HUES6 (cell line): Measurements from ENCODE around the gene ZBTB8OS.

Experiments
- H3K27ac ChIP-seq: 2 replicates; pipeline ENCODE4 v1.7.0; 2013; ENCODE audit warnings: low read depth, mild to moderate bottlenecking, low read length, inconsistent platforms
- H3K27me3 ChIP-seq: 2 replicates; pipeline ENCODE4 v1.6.1; 2013; ENCODE audit warnings: low read length; ENCODE audit not compliant: control insufficient read depth, insufficient read depth
- H3K36me3 ChIP-seq: 2 replicates; pipeline ENCODE4 v1.6.1; 2013; ENCODE audit warnings: low read length; ENCODE audit not compliant: control insufficient read depth, insufficient read depth
- H3K4me1 ChIP-seq: 2 replicates; pipeline ENCODE4 v1.6.1; 2013; ENCODE audit warnings: low read length; ENCODE audit not compliant: control insufficient read depth, insufficient read depth
- H3K4me3 ChIP-seq: 2 replicates; pipeline ENCODE4 v1.5.1; 2013; ENCODE audit warnings: low read depth, low read length
- H3K9ac ChIP-seq: one replicate; pipeline ENCODE4 v1.6.1; 2013; ENCODE audit warnings: mild to moderate bottlenecking, low read length
- H3K9me3 ChIP-seq: 2 replicates; pipeline ENCODE4 v1.6.1; 2013; ENCODE audit warnings: low read depth, low read length; ENCODE audit not compliant: control insufficient read depth, insufficient read depth

ZBTB8OS gene

GRCh38 chr1:32623775-32624174 is 26.6 kb downstream of the ZBTB8OS start:
- Histone ChIP-seq H3K27ac (no peak overlapping the region), H3K36me3 (peaks cover 48% of the 10 kb centered on the region), H3K9ac (no peak overlapping the region), H3K9me3 (no peaks in the 10 kb centered on the region), H3K27me3 (no peaks in the 10 kb centered on the region), H3K4me3 (no peak overlapping the region), H3K4me1 (no peaks in the 10 kb centered on the region)

GRCh38 chr1:32622806-32623681 is 27.3 kb downstream of the ZBTB8OS start:
- Histone ChIP-seq H3K9me3 (no peaks in the 10 kb centered on the region), H3K27me3 (no peaks in the 10 kb centered on the region), H3K36me3 (peaks cover 45% of the 10 kb centered on the region), H3K27ac (no peak overlapping the region), H3K9ac (no peak overlapping the region), H3K4me3 (no peak overlapping the region), H3K4me1 (no peaks in the 10 kb centered on the region)

GRCh38 chr1:32622205-32622604 is 28.1 kb downstream of the ZBTB8OS start:
- H3K27me3 ChIP-seq: no peaks in the 10 kb centered on the region
- H3K9ac ChIP-seq: no peak overlapping the region
- no peak overlapping the region for H3K4me3 ChIP-seq
- H3K36me3 ChIP-seq: peaks cover 37% of the 10 kb centered on the region
- H3K9me3 ChIP-seq: no peaks in the 10 kb centered on the region
- no peaks in the 10 kb centered on the region for H3K4me1 ChIP-seq
- H3K27ac ChIP-seq: no peak overlapping the region

- H3K9me3 ChIP-seq: no peaks in the 10 kb centered on the region
- no peaks in the 10 kb centered on the region for H3K27me3 ChIP-seq
- H3K27ac ChIP-seq: no peak overlapping the region
- H3K9ac ChIP-seq: no peak overlapping the region
- H3K36me3 ChIP-seq: peaks cover 24% of the 10 kb centered on the region
- no peaks in the 10 kb centered on the region for H3K4me1 ChIP-seq
- no peak overlapping the region for H3K4me3 ChIP-seq
These were observed 30.5 kb downstream of the ZBTB8OS start for GRCh38 chr1:32619701-32620485.

- no peak overlapping the region for H3K27ac ChIP-seq
- no peak overlapping the region for H3K4me3 ChIP-seq
- H3K36me3 ChIP-seq: peaks cover 24% of the 10 kb centered on the region
- H3K27me3 ChIP-seq: no peaks in the 10 kb centered on the region
- H3K9ac ChIP-seq: no peak overlapping the region
- H3K4me1 ChIP-seq: no peaks in the 10 kb centered on the region
- no peaks in the 10 kb centered on the region for H3K9me3 ChIP-seq
These were observed 31.6 kb downstream of the ZBTB8OS start for GRCh38 chr1:32618673-32619221.

GRCh38 chr1:32613472-32613871 is 36.9 kb downstream of the ZBTB8OS start:
- no peak overlapping the region for H3K27ac ChIP-seq
- H3K4me1 ChIP-seq: peaks cover 4% of the 10 kb centered on the region; the same call in 1 of the 2 replicates
- H3K27me3 ChIP-seq: no peaks in the 10 kb centered on the region
- no peaks in the 10 kb centered on the region for H3K9me3 ChIP-seq
- H3K4me3 ChIP-seq: no peak overlapping the region
- no peaks in the 10 kb centered on the region for H3K36me3 ChIP-seq
- H3K9ac ChIP-seq: no peak overlapping the region

GRCh38 chr1:32612189-32612881 is 38.0 kb downstream of the ZBTB8OS start:
- peak overlapping the region; percentile 60; the same call in 1 of the 2 replicates for H3K27ac ChIP-seq
- H3K4me3 ChIP-seq: peak overlapping the region; percentile 94
- no peaks in the 10 kb centered on the region for H3K27me3 ChIP-seq
- peaks cover 4% of the 10 kb centered on the region; the same call in 1 of the 2 replicates for H3K4me1 ChIP-seq
- no peaks in the 10 kb centered on the region for H3K36me3 ChIP-seq
- no peaks in the 10 kb centered on the region for H3K9me3 ChIP-seq
- peak overlapping the region; percentile 70 for H3K9ac ChIP-seq

- Histone ChIP-seq H3K36me3 (no peaks in the 10 kb centered on the region), H3K4me1 (peaks cover 4% of the 10 kb centered on the region; the same call in 1 of the 2 replicates), H3K9me3 (no peaks in the 10 kb centered on the region), H3K27me3 (no peaks in the 10 kb centered on the region), H3K4me3 (peak overlapping the region; percentile 94), H3K27ac (no peak overlapping the region), H3K9ac (peak overlapping the region; percentile 70)
These were observed 38.5 kb downstream of the ZBTB8OS start for GRCh38 chr1:32611859-32612188.

- Histone ChIP-seq H3K9me3 (no peaks in the 10 kb centered on the region), H3K4me1 (peaks cover 4% of the 10 kb centered on the region; the same call in 1 of the 2 replicates), H3K27ac (no peak overlapping the region), H3K9ac (no peak overlapping the region), H3K27me3 (no peaks in the 10 kb centered on the region), H3K4me3 (no peak overlapping the region), H3K36me3 (peaks cover 3% of the 10 kb centered on the region; the same call in 1 of the 2 replicates)
These were observed 41.2 kb downstream of the ZBTB8OS start for GRCh38 chr1:32609180-32609579.

- H3K27ac ChIP-seq: no peak overlapping the region
- H3K9ac ChIP-seq: no peak overlapping the region
- no peaks in the 10 kb centered on the region for H3K9me3 ChIP-seq
- no peak overlapping the region for H3K4me3 ChIP-seq
- no peaks in the 10 kb centered on the region for H3K4me1 ChIP-seq
- no peaks in the 10 kb centered on the region for H3K27me3 ChIP-seq
- H3K36me3 ChIP-seq: peaks cover 7% of the 10 kb centered on the region; the same call in 1 of the 2 replicates
These were observed 43.6 kb downstream of the ZBTB8OS start for GRCh38 chr1:32606565-32607371.
